GM19397 (cell line): ENCODE results near the gene CES4A.
"Not testable (repeated sequence)": the region's sequence is repeated elsewhere in the genome, so short reads cannot be mapped to it uniquely, and the experiment has no call there.

Source experiments
- ATAC-seq: cut with Tn5 transposase; IDR thresholded peaks from one replicate; pipeline ENCODE4 v1.9.1; 2021; ENCODE audit warnings: mild to moderate bottlenecking, moderate library complexity; ENCODE audit not compliant: unreplicated experiment

CES4A gene

DNA sequence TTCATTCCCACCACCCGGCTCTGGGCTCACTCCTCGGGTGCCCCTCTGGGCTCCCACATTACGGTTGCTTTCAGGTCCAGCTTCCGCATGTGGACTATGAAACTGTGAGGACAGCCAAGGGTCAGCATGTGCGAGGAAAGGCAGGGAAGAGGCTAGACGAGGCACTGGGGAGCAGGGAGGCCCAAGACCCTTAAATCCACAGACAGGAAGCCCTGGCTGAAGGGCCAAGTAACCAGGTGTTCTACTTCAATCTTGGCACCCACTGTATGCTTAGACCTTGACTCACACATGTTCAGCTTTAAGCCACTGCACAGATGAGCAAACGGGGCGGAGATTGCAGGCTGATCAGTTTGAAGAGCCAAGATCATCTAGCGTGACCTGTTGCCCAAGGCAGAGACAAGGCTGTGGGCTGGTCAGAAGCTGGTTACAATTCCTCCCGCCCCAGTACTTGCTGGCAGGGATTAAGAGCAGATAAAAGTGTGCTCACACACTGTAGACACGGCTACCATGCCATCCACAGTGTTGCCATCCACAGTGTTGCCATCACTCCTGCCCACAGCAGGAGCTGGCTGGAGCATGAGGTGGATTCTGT, at the start of gene CES4A:
CES4A (plus strand) TSS at position 393 of the 592 bp plus-strand sequence; CDS start at position 577, 184 bp downstream.
- no peak for ATAC-seq

- ATAC-seq, result no peak
These were observed 49.0 kb upstream of the CES4A start for GRCh38 chr16:66939366-66939765.

DNA sequence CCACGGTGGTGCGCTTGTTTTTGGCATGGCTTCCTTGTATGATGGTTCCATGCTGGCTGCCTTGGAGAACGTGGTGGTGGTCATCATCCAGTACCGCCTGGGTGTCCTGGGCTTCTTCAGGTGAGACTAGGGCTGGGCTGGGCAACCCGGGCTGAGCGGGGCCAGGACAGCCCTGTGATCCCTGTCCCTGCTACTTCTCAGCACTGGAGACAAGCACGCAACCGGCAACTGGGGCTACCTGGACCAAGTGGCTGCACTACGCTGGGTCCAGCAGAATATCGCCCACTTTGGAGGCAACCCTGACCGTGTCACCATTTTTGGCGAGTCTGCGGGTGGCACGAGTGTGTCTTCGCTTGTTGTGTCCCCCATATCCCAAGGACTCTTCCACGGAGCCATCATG, 48.2 kb upstream of the CES4A start:
- ATAC-seq, result no peak

- ATAC-seq, result no peak
These were observed 45.4 kb upstream of the CES4A start for GRCh38 chr16:66942981-66943380.

GRCh38 chr16:66943426-66944053, 44.8 kb upstream of the CES4A start:
- no peak for ATAC-seq

GRCh38 chr16:66944054-66944441, 44.3 kb upstream of the CES4A start:
- ATAC-seq, result no peak

- not testable (repeated sequence) for ATAC-seq
These were observed 43.4 kb upstream of the CES4A start for GRCh38 chr16:66944971-66945370.

DNA sequence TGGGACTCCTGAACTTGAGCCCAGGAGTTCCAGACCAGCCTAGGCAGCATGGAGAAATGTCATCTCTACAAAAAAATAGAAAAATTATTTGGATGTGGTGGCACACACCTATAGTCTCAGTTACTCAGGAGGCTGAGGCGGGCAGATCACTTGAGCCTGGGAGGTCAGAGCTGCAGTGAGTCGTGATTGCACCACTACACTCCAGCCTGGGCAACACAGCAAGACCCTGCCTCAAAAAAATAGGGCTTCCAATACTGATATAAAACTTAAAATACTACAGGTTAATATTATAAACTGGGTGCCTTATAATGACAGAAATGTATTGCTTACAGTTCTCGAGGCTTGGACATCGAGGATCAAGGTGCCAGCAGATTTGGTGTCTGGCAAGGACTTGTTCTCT, 42.5 kb upstream of the CES4A start:
- no peak for ATAC-seq

DNA sequence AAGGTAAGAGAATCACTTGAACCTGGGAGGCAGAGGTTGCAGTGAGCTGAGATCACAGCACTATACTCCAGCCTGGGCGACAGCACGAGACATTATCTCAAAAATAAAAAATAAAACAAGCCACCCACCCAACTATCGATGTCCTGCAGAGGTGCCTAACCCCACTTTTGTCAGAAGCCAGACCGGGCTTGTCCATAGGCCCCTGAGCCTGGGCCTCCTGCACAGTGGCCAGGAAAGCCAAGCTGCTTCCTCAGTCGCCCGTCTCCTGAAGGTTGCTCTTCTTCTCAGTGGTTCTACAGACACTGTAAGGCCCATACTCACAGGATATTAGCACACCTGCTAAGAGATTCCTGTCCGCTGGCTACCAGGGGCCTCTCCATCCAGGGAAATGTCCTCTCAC, 41.8 kb upstream of the CES4A start:
- ATAC-seq, result no peak

GRCh38 chr16:66946974-66947301, 41.5 kb upstream of the CES4A start:
- no peak for ATAC-seq

DNA sequence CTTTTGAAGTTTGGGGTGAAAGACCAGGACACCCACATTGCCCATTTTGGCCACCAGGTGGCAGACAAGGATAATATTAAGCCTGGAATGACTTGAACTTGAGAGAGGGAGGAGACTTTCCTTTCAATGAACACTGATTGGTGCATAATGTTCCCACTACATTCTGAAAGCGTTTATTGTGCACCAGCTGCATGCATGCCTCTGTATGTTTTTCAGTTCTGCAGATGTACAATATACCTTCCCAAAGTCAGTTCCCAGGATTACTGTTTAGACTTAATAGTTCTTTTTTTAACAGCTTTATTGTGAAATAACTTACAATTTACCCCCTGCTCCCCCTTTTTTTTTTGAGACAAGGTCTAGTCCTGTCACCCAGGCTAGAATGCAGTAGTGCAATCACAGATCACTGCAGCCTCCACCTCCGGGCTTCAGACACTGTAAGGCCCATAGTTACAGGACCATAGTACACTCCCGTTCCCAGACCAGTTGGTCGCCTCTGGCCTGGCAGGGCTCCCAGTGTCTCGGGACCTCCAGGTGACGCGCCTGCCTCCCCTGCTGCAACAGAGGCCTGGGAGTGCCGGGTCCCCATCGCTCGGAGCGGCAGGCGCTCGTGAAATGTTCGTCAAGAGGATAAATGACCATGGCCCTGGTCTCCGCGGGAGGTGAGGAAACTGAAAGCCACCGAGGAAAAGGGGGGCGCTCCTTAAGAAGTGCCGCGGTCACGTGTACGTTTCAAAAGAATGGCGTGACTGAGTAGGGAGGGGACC, 40.9 kb upstream of the CES4A start:
- ATAC-seq, result no peak

DNA sequence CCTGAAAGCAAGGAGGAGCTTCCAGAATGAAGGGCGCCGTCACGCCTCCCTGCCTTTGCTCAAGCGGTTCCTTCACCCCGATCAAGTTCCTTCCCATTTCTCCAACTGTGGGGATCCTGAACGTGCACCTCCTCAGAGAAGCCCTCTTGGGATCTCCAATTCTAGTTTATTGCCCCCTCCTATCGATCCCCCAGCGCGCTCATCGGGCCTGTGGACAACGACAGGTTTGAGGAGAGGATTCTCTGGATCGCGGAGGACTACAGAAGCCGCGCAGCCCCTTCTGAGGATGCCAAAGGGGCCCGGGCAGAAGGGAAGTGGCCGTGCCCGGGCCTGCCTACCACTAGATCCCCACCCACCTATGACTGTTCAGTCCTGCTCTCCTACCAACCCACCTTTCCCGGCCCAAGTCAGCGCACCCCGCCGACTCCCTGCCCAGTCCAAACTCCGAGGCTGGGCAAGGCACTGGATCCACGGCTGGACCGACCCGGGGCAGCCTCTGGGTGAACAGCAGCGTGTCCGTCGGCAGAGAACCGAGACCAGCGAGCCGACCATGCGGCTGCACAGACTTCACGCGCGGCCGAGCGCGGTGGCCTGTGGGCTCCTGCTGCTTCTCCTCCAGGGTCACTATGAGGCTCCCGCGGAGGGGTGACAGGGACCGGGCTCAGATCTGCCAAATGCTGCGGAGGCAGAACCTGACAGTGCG, 40.1 kb upstream of the CES4A start:
- ATAC-seq, result no peak

DNA sequence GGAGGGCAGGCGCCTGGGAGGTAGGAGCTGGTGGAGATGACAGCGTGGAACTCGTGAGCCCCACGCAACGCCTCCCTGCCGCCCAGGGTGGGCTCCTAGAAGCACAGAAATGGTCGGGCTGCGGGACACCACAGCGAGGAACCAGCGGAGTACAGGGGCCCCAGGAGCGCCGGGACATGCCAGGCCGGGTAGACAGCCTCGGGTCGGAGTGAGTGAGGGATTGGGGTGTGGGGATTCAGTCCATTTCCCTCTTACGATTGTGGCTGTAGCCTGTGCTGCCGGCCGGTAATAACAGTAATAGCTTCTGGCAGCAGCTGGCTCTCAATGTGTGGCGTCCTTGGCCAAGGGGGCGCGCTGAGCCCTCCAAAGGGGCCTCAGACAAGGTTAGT, 39.6 kb upstream of the CES4A start:
- no peak for ATAC-seq

- no peak for ATAC-seq
These were observed 38.9 kb upstream of the CES4A start for GRCh38 chr16:66949472-66949871.

GRCh38 chr16:66950437-66950836, 38.0 kb upstream of the CES4A start:
- no peak for ATAC-seq

DNA sequence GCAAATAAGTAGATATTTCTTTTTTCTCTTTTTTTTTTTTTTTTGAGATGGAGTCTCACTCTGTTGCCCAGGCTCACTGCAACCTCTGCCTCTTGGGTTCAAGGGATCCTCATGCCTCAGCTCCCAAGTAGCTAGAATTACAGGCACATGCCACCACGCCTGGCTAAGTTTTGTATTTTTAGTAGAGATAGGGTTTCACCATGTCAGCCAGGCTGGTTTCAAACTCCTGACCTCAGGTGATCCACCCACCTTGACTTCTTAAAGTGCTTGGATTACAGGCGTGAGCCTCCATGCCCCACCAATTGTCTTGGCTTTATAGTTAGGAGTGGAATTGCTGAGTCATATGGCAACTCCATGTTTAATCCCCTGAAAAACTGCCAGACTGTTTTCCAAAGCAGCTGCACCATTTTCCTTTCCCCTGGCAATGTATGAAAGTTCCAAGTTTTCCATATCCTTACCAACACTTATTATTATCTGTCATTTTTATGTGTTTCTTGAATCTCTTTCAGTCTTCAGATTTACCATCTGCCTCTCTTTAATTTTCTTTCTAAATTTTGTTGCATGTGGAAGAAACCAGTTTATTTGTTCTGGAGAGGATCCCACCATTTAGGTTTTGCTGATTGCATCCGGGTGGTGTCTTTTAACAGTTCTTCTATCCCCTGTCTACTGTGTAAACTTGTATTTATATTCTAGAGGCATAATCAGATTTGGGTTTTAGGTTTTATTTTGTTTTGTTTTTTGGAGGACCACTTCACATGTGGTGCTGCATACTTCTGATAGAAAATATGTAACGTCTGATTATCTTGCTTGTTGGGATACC, 37.2 kb upstream of the CES4A start:
- ATAC-seq, result no peak

DNA sequence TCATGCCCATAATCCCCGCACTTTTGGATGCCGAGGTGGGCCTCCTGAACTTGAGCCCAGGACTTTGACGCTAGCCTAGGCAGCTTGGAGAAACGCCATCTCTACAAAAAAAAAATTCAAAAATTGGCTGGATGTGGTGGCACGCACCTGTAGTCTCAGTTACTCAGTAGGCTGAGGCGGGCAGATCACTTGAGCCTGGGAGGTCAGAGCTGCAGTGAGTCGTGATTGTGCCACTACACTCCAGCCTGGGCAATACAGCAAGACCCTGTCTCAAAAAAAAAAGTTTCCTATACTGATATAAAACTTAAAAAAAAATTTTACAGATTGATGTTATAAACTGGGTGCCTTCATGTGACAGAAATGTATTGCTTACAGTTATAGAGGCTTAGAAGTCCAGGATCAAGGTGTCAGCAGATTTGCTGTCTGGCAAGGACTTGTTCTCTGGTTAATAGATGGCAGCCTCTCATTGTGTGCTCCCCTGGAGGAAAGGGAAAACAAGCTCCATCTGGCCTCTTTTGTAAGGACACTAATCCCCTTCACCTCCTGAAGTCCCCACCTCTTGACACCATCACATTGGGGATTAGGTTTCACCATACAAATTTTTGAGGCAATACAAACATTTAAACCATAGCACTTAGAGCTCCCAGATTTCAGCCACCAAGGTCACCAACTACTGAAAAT, 35.8 kb upstream of the CES4A start:
- no peak for ATAC-seq

DNA sequence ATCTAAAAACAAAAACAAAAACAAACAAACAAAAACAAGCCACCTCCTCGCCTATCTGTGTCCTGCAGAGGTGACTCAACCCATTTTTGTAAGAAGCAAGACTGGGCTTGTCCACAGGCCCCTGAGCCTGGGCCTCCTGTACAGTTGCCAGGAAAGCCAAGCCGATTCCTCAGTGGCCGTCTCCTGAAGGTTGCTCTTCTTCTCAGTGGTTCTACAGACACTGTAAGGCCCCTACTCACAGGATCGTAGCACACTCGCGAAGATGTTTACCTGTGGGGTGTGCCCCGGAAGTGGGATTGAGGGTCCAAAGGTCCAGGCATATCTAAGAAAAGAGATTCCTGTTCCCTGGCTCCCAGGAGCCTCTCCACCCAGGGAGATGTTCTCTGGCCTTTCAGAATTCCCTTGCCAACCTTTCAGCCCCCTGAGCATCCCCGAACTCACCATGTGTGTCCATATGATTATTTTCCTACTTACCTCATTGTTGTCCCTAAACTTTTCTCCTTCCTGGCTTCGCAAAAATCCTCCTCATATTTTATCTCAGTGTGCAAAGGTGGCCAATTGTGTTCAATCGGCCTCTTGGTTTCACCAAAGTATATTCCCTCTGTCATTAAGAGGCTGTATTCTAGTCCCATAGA, 34.8 kb upstream of the CES4A start:
- no peak for ATAC-seq

DNA sequence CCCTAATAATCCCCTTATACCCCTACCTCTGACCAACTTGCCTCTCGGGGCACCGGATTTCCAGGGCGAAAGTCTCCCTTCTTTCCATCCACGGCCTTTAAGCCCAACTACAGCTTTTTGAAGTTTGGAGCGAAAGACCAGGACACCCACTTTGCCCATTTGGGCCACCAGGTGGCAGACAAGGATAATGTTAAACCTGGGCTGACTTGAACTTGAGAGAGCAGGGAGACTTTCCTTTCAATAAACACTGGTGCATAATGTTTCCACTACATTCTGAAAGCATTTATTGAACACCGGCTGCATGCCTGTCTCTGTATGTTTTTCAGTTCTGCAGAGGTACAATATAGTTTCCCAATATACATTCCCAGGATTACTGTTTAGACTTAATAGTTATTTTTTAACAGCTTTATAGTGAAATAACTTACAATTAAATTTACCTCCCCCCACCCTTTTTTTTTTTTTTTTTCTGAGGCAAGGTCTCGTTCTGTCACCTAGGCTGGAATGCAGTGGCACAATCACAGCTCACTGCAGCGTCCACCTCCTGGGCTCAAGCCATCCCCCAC, 34.2 kb upstream of the CES4A start:
- no peak for ATAC-seq
